Sigmoid colon (tissue), 4 donors: ENCODE results near the gene HSPG2.

Experiments used
- EP300 ChIP-seq, 4 donors: sonication (generic); formaldehyde crosslinking; IDR thresholded peaks; one replicate each; pipeline ENCODE4 v1.6.1; 2017; ENCODE audit warnings: antibody characterized with exemption in 4 of 4
- POLR2A ChIP-seq, 2 donors: fragments of 450-650 bp; IDR thresholded peaks; one replicate each; pipeline ENCODE4 v1.6.1; 2016; ENCODE audit warnings: antibody characterized with exemption in 2 of 2, mild to moderate bottlenecking in 2 of 2, moderate library complexity in 2 of 2
- POLR2AphosphoS5 ChIP-seq, 4 donors: sonication (generic); formaldehyde crosslinking; IDR thresholded peaks; one replicate each; pipeline ENCODE4 v1.6.1; 2017; ENCODE audit warnings: antibody characterized with exemption in 4 of 4
- TF ChIP-seq, protein P1 (sequence below), 4 experiments: fragments of 450-650 bp in 3 of 4; fragments of 200-600 bp in 1 of 4; IDR thresholded peaks; one replicate each; pipeline ENCODE4 v1.5.1; 2016 to 2019; ENCODE audit warnings: antibody characterized with exemption in 4 of 4, mild to moderate bottlenecking in 3 of 4, moderate library complexity in 2 of 4

DNA sequence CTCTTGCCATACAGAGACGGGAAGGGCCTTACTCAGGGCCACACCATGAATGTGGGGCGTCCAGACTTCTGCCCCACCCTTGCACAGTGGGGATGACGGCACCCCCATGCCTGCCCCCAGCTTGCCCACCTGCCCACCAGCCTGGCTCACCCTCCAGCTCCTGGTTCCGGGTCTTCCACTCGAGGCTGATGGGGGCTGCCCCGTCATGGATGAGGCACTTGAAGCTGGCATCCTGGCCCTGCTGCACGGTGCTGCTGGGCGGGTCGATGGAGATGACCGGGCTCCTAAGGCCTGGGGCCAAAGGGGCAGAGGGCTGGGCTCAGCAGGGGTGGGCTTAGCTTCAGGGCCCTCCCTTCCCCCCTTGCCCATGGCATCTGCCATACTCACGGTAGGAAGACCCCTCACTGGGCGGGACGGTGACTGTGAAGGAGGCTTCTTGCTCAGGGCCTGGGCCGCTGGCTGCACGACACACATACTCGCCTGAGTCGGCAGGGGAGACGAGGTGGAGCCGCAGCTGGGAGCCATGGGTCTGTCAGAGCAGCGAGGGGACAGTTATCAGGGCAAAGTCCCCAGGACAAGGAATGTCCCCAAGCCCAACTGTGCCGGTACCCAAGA is 95.2 kb downstream of the HSPG2 start:
- TF ChIP-seq, protein P1, sequence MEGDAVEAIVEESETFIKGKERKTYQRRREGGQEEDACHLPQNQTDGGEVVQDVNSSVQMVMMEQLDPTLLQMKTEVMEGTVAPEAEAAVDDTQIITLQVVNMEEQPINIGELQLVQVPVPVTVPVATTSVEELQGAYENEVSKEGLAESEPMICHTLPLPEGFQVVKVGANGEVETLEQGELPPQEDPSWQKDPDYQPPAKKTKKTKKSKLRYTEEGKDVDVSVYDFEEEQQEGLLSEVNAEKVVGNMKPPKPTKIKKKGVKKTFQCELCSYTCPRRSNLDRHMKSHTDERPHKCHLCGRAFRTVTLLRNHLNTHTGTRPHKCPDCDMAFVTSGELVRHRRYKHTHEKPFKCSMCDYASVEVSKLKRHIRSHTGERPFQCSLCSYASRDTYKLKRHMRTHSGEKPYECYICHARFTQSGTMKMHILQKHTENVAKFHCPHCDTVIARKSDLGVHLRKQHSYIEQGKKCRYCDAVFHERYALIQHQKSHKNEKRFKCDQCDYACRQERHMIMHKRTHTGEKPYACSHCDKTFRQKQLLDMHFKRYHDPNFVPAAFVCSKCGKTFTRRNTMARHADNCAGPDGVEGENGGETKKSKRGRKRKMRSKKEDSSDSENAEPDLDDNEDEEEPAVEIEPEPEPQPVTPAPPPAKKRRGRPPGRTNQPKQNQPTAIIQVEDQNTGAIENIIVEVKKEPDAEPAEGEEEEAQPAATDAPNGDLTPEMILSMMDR (IDR thresholded peaks at IDR 0.05): no peak
- TF ChIP-seq POLR2A (IDR thresholded peaks at IDR 0.05) (no peak), EP300 (IDR thresholded peaks at IDR 0.05) (no peak), POLR2AphosphoS5 (IDR thresholded peaks at IDR 0.05) (no peak)
